ENCODE results near the gene CCL11. TPM values are rescaled to one million over a fixed set of nuclear protein-coding genes. Genes with fewer than 3 reads are reported as not detected.

CCL11 gene
- total RNA-seq (2014; rRNA removed; shearing (Covaris generic)) = not detected in 2 replicates
- not detected in 2 replicates for total RNA-seq (2022)
- Bru-seq, nascent RNA = not detected
- not detected for BruChase-seq, experiment 1, labeled RNA remaining after a 6-hour chase
- not detected for BruChase-seq, experiment 2, labeled RNA remaining after a 2-hour chase
- long read RNA-seq = 0 reads

DNA sequence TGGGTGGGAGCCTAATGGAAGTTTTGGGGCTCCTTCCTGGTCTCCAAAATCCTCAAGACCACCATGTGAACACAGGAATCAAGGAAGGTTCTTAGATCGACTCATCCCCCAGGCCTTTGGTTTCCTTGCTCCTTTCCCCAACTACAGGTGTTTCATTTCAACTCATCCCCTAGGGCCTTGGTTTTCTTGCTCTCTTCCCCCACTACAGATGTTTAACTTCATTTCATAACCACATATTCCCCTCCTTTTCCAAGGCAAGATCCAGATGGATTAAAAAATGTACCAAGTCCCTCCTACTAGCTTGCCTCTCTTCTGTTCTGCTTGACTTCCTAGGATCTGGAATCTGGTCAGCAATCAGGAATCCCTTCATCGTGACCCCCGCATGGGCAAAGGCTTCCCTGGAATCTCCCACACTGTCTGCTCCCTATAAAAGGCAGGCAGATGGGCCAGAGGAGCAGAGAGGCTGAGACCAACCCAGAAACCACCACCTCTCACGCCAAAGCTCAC is at the start of gene CCL11:
TSS of gene CCL11 (plus strand) at position 457 of the 507 bp plus-strand sequence. CDS start 67 bp downstream, outside the sequence.
- Histone ChIP-seq H3K79me2 (ENCODE audit: insufficient read depth, low read depth, low read length) (no peaks in the 10 kb centered on the region), H2AFZ (ENCODE audit: low read length) (no peak within 1 kb of the TSS), H3K27ac (ENCODE audit: low read depth, low read length, poor library complexity, severe bottlenecking) (no peak within 1 kb of the TSS), H3K4me2 (ENCODE audit: low read length) (no peak within 1 kb of the TSS), H3K9me3 (ENCODE audit: low read length) (no peaks in the 10 kb centered on the region), H3K9me2 (ENCODE audit: insufficient read depth, low read length) (no peaks in the 10 kb centered on the region), H3K4me1 (ENCODE audit: insufficient read depth, low read length, poor library complexity, severe bottlenecking) (no peaks in the 10 kb centered on the region), H3K36me3 (ENCODE audit: insufficient read depth, low read length) (no peaks in the 10 kb centered on the region), H4K20me1 (ENCODE audit: insufficient read depth, low read length) (no peaks in the 10 kb centered on the region), H3K4me3 (ENCODE audit: low read depth, low read length, poor library complexity, severe bottlenecking) (no peak within 1 kb of the TSS)
- intact Hi-C loops (cut with micrococcal nuclease; ENCODE audit: unreplicated experiment) = no loop called here
- no peak for TF ChIP-seq EZH2phosphoT487 (IDR thresholded peaks at IDR 0.05; ENCODE audit: borderline replicate concordance, low read depth, low read length)
- TF ChIP-seq, protein P1, sequence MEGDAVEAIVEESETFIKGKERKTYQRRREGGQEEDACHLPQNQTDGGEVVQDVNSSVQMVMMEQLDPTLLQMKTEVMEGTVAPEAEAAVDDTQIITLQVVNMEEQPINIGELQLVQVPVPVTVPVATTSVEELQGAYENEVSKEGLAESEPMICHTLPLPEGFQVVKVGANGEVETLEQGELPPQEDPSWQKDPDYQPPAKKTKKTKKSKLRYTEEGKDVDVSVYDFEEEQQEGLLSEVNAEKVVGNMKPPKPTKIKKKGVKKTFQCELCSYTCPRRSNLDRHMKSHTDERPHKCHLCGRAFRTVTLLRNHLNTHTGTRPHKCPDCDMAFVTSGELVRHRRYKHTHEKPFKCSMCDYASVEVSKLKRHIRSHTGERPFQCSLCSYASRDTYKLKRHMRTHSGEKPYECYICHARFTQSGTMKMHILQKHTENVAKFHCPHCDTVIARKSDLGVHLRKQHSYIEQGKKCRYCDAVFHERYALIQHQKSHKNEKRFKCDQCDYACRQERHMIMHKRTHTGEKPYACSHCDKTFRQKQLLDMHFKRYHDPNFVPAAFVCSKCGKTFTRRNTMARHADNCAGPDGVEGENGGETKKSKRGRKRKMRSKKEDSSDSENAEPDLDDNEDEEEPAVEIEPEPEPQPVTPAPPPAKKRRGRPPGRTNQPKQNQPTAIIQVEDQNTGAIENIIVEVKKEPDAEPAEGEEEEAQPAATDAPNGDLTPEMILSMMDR (conservative IDR thresholded peaks at IDR 0.05; ENCODE audit: low read length) = no peak
- ChIA-PET POLR2A (no interaction called here), CTCF (ENCODE audit: unreplicated experiment) (no interaction called here)
- no TSS peak for BruUV-seq (replicated peaks)
- DNase-seq (ENCODE audit: low spot score) = no peak

DNA sequence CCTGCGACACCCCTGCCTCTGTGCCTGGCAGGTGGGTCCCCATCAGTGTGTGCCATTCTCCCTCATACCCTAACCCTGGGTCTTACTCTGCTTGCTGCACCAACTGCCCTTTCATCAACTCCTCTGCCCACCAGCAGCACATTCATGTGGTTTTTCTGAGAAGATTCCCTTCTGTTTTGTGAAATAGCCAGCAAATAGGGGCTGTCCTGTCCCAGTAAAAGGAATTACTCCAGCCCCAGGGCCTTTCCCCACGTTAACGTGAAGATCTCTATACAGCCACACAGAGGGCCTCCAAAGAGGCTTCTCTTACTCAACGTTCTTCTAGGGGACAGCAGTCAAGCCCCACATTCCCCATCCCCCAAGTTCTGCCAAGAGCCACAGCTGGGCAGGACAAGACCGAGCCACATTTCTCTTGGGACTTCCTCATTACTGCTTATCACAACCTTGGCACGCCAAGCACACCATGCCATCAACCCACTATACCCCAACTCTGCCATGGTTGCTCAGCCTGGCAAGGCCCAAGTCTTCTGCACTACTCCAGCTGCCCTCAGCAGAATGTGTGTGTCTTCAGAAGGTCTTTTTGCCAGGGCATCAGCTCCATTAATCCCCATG is 49.2 kb upstream of the CCL11 start:
- intact Hi-C loops (cut with micrococcal nuclease; ENCODE audit: unreplicated experiment) = no loop called here
- BruUV-seq (replicated peaks) = no TSS peak

More for the DNA sequence above, 49.2 kb upstream of the CCL11 start:
- no peak overlapping the region for H3K4me2 ChIP-seq (ENCODE audit: low read length)
- CTCF ChIA-PET (ENCODE audit: unreplicated experiment) = interaction anchor here (1.1 kb wide), 1 partner anchor 125 kb away, joined by 3 read pairs; no protein-coding TSS in a partner anchor
- no peak overlapping the region for H3K4me3 ChIP-seq (ENCODE audit: low read depth, low read length, poor library complexity, severe bottlenecking)
- no peak for DNase-seq (ENCODE audit: low spot score)
- H2AFZ ChIP-seq (ENCODE audit: low read length) = no peak overlapping the region
- no peaks in the 10 kb centered on the region for H3K36me3 ChIP-seq (ENCODE audit: insufficient read depth, low read length)
- no peak overlapping the region for H3K27ac ChIP-seq (ENCODE audit: low read depth, low read length, poor library complexity, severe bottlenecking)
- POLR2A ChIA-PET = no interaction called here
- H3K9me2 ChIP-seq (ENCODE audit: insufficient read depth, low read length) = no peaks in the 10 kb centered on the region
- TF ChIP-seq, protein P1 (conservative IDR thresholded peaks at IDR 0.05; ENCODE audit: low read length) = no peak
- TF ChIP-seq EZH2phosphoT487 (IDR thresholded peaks at IDR 0.05; ENCODE audit: borderline replicate concordance, low read depth, low read length) = no peak
- no peaks in the 10 kb centered on the region for H4K20me1 ChIP-seq (ENCODE audit: insufficient read depth, low read length)
- no peaks in the 10 kb centered on the region for H3K9me3 ChIP-seq (ENCODE audit: low read length)
- no peaks in the 10 kb centered on the region for H3K4me1 ChIP-seq (ENCODE audit: insufficient read depth, low read length, poor library complexity, severe bottlenecking)
- H3K79me2 ChIP-seq (ENCODE audit: insufficient read depth, low read depth, low read length) = no peaks in the 10 kb centered on the region
